Mammary epithelial cell (primary cell): ENCODE results near the gene SFRP5.

ENCODE experiments used
- EZH2 ChIP-seq: IDR thresholded peaks from 2 replicates; pipeline ENCODE4 v1.6.1; 2012; ENCODE audit warnings: low read length, inconsistent platforms, borderline replicate concordance
- TF ChIP-seq, protein P1 (sequence below), 2 donors: IDR thresholded peaks in 1 of 2; conservative IDR thresholded peaks in 1 of 2; 2 replicates each; pipeline ENCODE4 v1.5.1; 2011 to 2012; ENCODE audit warnings: inconsistent platforms in 2 of 2, low read length in 2 of 2, mild to moderate bottlenecking in 2 of 2, control low read depth in 1 of 2, low read depth in 1 of 2; ENCODE audit not compliant: insufficient read depth in 1 of 2; ENCODE audit errors: extremely low read depth in 1 of 2

DNA sequence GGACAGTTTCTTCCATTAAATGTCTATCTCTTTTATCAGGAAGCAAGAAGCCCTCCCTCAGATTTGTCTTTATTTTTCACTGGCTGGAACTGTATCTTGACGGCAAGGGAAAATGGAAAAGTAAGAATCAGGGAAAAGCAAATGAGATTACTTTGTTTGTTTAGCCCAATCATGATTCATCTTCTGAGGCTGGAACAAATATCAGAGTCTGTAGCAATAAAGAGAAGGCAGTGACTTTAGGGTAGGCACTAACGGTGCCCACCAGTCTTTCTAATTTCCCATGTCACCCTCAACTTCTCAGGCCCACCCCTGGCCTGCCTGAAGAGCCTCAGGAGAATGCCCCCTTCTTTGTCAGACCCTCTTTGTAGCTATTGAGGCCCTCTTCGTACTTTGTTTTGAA lies 41.5 kb upstream of the SFRP5 start:
- TF ChIP-seq, protein P1, sequence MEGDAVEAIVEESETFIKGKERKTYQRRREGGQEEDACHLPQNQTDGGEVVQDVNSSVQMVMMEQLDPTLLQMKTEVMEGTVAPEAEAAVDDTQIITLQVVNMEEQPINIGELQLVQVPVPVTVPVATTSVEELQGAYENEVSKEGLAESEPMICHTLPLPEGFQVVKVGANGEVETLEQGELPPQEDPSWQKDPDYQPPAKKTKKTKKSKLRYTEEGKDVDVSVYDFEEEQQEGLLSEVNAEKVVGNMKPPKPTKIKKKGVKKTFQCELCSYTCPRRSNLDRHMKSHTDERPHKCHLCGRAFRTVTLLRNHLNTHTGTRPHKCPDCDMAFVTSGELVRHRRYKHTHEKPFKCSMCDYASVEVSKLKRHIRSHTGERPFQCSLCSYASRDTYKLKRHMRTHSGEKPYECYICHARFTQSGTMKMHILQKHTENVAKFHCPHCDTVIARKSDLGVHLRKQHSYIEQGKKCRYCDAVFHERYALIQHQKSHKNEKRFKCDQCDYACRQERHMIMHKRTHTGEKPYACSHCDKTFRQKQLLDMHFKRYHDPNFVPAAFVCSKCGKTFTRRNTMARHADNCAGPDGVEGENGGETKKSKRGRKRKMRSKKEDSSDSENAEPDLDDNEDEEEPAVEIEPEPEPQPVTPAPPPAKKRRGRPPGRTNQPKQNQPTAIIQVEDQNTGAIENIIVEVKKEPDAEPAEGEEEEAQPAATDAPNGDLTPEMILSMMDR (conservative IDR thresholded peaks at IDR 0.05 in 1 of 2, IDR thresholded peaks at IDR 0.05 in 1 of 2; ENCODE audit: extremely low read depth in 1 of 2, insufficient read depth in 1 of 2, low read depth in 1 of 2, low read length in 2 of 2): no peak
- TF ChIP-seq EZH2: no peak
